Astrocyte of the cerebellum (primary cell): ENCODE results near the gene SSX4.
"Not testable (repeated sequence)": the region's sequence is repeated elsewhere in the genome, so short reads cannot be mapped to it uniquely, and the experiment has no call there.

Experiments
- DNase-seq: peaks from one replicate; pipeline ENCODE4 v3.0.0-alpha.2; 2011; ENCODE audit warnings: low read depth
- H3K4me3 ChIP-seq: 2 replicates; pipeline ENCODE4 v1.5.1; 2011; ENCODE audit warnings: mild to moderate bottlenecking, low read depth, low read length, moderate library complexity
- CTCF ChIP-seq: IDR thresholded peaks from 2 replicates; pipeline ENCODE4 v1.5.1; 2012; ENCODE audit warnings: low read length, low read depth, moderate library complexity, mild to moderate bottlenecking; ENCODE audit errors: missing control alignments
- in situ Hi-C: cut with HindIII; loops from 2 replicates; pipeline ENCODE4 v1.10.0; 2017; ENCODE audit warnings: low sequenced_read_pairs

SSX4 gene

GRCh38 chrX:48383239-48383638 lies at the start of gene SSX4:
TSS of gene SSX4 (plus strand) at chrX:48383539. CDS start at chrX:48384054, 515 bp downstream.
- H3K4me3 ChIP-seq, in situ Hi-C loops, DNase-seq: not testable (repeated sequence)

GRCh38 chrX:48346059-48346458 lies 37.3 kb upstream of the SSX4 start:
- H3K4me3 ChIP-seq, in situ Hi-C loops, DNase-seq: not testable (repeated sequence)

- H3K4me3 ChIP-seq, DNase-seq, in situ Hi-C loops: not testable (repeated sequence)
These were observed 26.8 kb upstream of the SSX4 start, which contains the start of gene SSX3 for GRCh38 chrX:48356315-48357094. TSS of gene SSX3 (minus strand) at chrX:48356703. CDS start at chrX:48355249, 1,454 bp downstream.

GRCh38 chrX:48357681-48358080 lies 25.7 kb upstream of the SSX4 start:
- no peak for TF ChIP-seq CTCF
- H3K4me3 ChIP-seq, result no peak overlapping the region
- in situ Hi-C loops, result no loop called here
- DNase-seq, result no peak

GRCh38 chrX:48359281-48359680 lies 24.1 kb upstream of the SSX4 start:
- H3K4me3 ChIP-seq, DNase-seq, in situ Hi-C loops: not testable (repeated sequence)

GRCh38 chrX:48367717-48368408 lies 15.5 kb upstream of the SSX4 start:
- DNase-seq, in situ Hi-C loops, H3K4me3 ChIP-seq: not testable (repeated sequence)

GRCh38 chrX:48370408-48370807 lies 12.9 kb upstream of the SSX4 start:
- in situ Hi-C loops, DNase-seq, H3K4me3 ChIP-seq: not testable (repeated sequence)

GRCh38 chrX:48396931-48397330 lies 13.6 kb downstream of the SSX4 start:
- in situ Hi-C loops, H3K4me3 ChIP-seq, DNase-seq: not testable (repeated sequence)

GRCh38 chrX:48397825-48398224 lies 14.5 kb downstream of the SSX4 start:
- DNase-seq, H3K4me3 ChIP-seq, in situ Hi-C loops: not testable (repeated sequence)

GRCh38 chrX:48411860-48412259 lies 28.5 kb downstream of the SSX4 start, which contains the start of gene SSX4B:
TSS of gene SSX4B (minus strand) at chrX:48411960. CDS start at chrX:48411372, 588 bp downstream.
- DNase-seq, H3K4me3 ChIP-seq, in situ Hi-C loops: not testable (repeated sequence)

- in situ Hi-C loops, DNase-seq, H3K4me3 ChIP-seq: not testable (repeated sequence)
These were observed 43.8 kb downstream of the SSX4 start for GRCh38 chrX:48427027-48427716.

GRCh38 chrX:48429606-48430005 lies 46.3 kb downstream of the SSX4 start:
- H3K4me3 ChIP-seq, DNase-seq, in situ Hi-C loops: not testable (repeated sequence)

- H3K4me3 ChIP-seq, in situ Hi-C loops, DNase-seq: not testable (repeated sequence)
These were observed 46.8 kb downstream of the SSX4 start for GRCh38 chrX:48430166-48430565.

- DNase-seq, H3K4me3 ChIP-seq, in situ Hi-C loops: not testable (repeated sequence)
These were observed 50.4 kb downstream of the SSX4 start for GRCh38 chrX:48433713-48434112.
